WERI-Rb-1 (cell line): ENCODE data around the gene ATP11A.
A peak's percentile ranks its signal among the peaks of the same experiment; 100 is the strongest.

Experiments
- DNase-seq: peaks from one replicate; pipeline ENCODE4 v3.0.0-alpha.2; 2020
- H3K27ac ChIP-seq: fragments of 250-450 bp; sonication (Bioruptor Pico); 2 replicates; pipeline ENCODE4 v1.5.1; 2020; ENCODE audit warnings: mild to moderate bottlenecking, moderate library complexity
- H3K27me3 ChIP-seq: fragments of 250-450 bp; sonication (Bioruptor Pico); 2 replicates; pipeline ENCODE4 v1.5.1; 2021; ENCODE audit warnings: mild to moderate bottlenecking, low read depth, moderate library complexity; ENCODE audit not compliant: insufficient read depth, severe bottlenecking
- H3K36me3 ChIP-seq: fragments of 250-450 bp; sonication (Bioruptor Pico); 2 replicates; pipeline ENCODE4 v1.5.1; 2020; ENCODE audit warnings: mild to moderate bottlenecking, moderate library complexity
- H3K4me3 ChIP-seq: 2 replicates; pipeline ENCODE4 v1.5.1; 2011; ENCODE audit warnings: low read depth, mild to moderate bottlenecking, control low read depth, low read length
- H3K9me3 ChIP-seq: fragments of 250-450 bp; sonication (Bioruptor Pico); 2 replicates; pipeline ENCODE4 v1.5.1; 2021; ENCODE audit warnings: mild to moderate bottlenecking, moderate library complexity; ENCODE audit not compliant: severe bottlenecking
- TF ChIP-seq, protein P1 (sequence below): IDR thresholded peaks from 2 replicates; pipeline ENCODE4 v1.5.1; 2011; ENCODE audit warnings: low read depth, mild to moderate bottlenecking, control low read depth, inconsistent platforms, low read length

Gene ATP11A

GRCh38 chr13:112760435-112760834 lies 70.6 kb downstream of the ATP11A start:
- no peak overlapping the region for H3K4me3 ChIP-seq
- peak overlapping the region; percentile 19; the same call in 1 of the 2 replicates for H3K27ac ChIP-seq
- DNase-seq: no peak
- H3K27me3 ChIP-seq: no peaks in the 10 kb centered on the region
- no peaks in the 10 kb centered on the region for H3K36me3 ChIP-seq
- TF ChIP-seq, protein P1, sequence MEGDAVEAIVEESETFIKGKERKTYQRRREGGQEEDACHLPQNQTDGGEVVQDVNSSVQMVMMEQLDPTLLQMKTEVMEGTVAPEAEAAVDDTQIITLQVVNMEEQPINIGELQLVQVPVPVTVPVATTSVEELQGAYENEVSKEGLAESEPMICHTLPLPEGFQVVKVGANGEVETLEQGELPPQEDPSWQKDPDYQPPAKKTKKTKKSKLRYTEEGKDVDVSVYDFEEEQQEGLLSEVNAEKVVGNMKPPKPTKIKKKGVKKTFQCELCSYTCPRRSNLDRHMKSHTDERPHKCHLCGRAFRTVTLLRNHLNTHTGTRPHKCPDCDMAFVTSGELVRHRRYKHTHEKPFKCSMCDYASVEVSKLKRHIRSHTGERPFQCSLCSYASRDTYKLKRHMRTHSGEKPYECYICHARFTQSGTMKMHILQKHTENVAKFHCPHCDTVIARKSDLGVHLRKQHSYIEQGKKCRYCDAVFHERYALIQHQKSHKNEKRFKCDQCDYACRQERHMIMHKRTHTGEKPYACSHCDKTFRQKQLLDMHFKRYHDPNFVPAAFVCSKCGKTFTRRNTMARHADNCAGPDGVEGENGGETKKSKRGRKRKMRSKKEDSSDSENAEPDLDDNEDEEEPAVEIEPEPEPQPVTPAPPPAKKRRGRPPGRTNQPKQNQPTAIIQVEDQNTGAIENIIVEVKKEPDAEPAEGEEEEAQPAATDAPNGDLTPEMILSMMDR: no peak
- H3K9me3 ChIP-seq: peaks cover 3% of the 10 kb centered on the region

GRCh38 chr13:112760931-112761330 lies 71.1 kb downstream of the ATP11A start:
- H3K27ac ChIP-seq: no peak overlapping the region
- peaks cover 3% of the 10 kb centered on the region for H3K9me3 ChIP-seq
- no peaks in the 10 kb centered on the region for H3K27me3 ChIP-seq
- no peak overlapping the region for H3K4me3 ChIP-seq
- TF ChIP-seq, protein P1: no peak
- DNase-seq: no peak
- no peaks in the 10 kb centered on the region for H3K36me3 ChIP-seq

- Histone ChIP-seq H3K36me3 (no peaks in the 10 kb centered on the region; the same call in 1 of the 2 replicates), H3K9me3 (peaks cover 3% of the 10 kb centered on the region), H3K27me3 (no peaks in the 10 kb centered on the region), H3K27ac (no peak overlapping the region), H3K4me3 (no peak overlapping the region)
- no peak for DNase-seq
- TF ChIP-seq, protein P1: no peak
These were observed 72.2 kb downstream of the ATP11A start for GRCh38 chr13:112761701-112762689.

DNA sequence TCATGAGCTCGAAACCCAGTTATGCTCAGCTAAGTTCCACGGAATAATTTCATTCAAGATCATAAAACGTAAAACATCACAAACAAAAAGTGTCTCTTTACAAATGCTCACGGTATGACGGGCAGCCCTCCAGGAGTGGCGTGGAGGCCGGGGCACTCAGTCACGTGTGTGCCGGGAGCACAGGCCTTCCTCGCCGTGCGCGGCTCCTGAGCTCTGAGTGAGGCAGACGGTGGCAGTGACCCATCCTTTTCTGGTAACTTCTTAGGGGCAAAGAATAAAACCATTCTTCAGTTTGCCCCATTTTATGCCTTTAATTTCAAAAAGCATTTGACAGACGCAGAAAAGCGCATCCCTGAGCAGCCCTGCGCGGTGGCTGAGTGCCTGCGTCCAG lies 72.8 kb downstream of the ATP11A start:
- H3K27ac ChIP-seq: no peak overlapping the region
- DNase-seq: no peak
- H3K36me3 ChIP-seq: no peaks in the 10 kb centered on the region; the same call in 1 of the 2 replicates
- no peak overlapping the region for H3K4me3 ChIP-seq
- H3K9me3 ChIP-seq: peaks cover 3% of the 10 kb centered on the region
- no peaks in the 10 kb centered on the region for H3K27me3 ChIP-seq
- TF ChIP-seq, protein P1: no peak

DNA sequence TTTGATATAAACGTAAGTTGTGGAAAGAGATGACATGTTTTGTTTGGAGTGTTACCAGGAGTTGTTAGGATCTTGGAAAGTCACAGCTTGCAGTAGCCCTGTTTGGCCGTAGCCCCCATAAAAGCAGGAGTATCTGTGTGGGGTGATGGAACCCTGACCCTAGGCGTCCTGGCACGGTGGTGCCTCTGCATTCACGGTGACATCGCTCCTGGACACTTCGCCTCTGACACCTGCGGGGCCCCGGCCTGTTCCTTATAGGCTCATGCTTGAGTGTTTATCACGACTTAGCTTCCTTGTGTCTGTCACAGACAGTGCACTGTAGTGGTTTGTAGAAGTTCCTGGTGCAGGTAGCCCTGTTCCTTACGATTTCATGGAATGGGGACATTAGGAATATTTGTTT lies 74.2 kb downstream of the ATP11A start:
- TF ChIP-seq, protein P1: no peak
- DNase-seq: no peak
- Histone ChIP-seq H3K9me3 (no peaks in the 10 kb centered on the region), H3K27me3 (no peaks in the 10 kb centered on the region), H3K36me3 (no peaks in the 10 kb centered on the region; the same call in 1 of the 2 replicates), H3K27ac (no peak overlapping the region), H3K4me3 (no peak overlapping the region)
